Amniotic stem cell (primary cell): ENCODE data around the gene GDNF.
"Not testable (repeated sequence)": the region's sequence is repeated elsewhere in the genome, so short reads cannot be mapped to it uniquely, and the experiment has no call there.

Experiments
- DNase-seq: peaks from one replicate; lab custom pipeline; 2025; lab: John Stamatoyannopoulos, UW

The GDNF gene

DNA sequence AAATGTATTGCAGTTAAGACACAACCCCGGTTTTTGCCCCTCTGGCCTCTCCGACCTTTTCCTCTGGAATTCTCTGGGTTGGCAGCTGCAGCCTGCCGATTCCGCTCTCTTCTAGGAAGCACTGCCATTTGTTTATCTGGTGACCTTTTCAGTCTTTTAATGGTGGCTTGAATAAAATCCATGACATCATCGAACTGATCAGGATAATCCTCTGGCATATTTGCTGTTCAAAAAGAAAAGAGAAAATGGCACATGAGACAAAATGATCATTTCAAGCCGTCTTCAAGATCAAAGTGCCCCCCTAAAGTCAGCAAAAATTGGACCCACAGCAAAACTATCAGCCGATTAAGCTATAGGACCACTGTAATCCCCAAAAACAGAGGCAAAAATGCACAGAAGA is 23.9 kb downstream of the GDNF start:
- no peak for DNase-seq

DNA sequence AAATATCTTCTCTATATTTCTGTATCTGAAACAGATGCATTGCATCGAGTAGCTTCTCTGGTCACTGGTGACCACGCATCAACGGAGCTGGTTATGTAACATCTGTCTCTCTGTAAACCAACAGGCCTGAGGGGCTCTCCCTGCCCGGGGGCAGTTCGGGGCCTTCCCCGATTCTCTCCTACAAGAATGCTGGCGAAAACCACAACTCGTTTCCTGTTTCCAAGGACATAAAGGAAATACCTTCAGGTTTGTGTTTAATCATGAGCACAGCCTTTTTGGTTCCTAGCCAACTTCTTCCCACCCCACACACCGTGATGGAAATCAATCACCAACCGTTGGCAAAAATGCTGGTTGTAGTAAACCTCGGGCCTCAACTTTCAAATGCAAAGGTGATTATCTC is 25.1 kb downstream of the GDNF start:
- DNase-seq: no peak

DNA sequence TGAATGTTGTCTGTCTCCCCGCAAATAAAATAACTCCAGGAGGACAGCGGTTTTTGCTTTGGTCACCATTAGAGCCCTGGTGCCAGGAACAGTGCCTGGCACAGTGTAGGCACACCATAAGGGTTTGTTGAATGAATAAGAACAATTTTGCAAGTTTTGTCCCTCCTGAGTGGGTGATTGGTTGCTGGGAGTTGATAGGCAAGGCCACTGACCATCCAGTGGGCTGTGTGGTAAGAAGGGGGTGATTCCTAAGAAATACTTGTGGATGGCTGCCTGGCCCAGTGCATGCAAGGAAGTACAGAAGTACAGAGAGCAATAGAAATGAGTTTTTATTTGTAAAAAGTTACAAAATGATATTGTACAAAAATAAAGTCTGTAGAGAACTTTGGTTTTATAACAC is 27.5 kb downstream of the GDNF start:
- no peak for DNase-seq

DNA sequence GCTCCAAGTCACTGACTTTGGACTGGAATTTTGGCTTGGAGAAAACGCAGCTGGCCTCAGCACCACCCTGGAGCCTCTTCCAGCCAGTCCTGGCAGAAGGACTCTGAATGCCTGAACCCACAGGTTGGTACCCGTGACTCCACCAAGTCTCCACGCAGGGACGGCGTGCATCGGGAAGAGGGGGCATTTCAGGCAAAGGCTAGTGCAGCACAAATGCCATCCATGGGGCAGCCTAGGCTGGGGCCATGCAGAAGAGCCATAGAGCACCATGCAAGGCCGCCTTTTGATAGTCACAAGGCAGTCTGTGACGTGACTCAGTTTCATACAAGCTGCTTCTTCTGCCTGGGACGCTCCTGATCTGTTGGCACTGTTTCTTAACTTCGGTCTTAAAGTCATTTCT is 28.0 kb downstream of the GDNF start:
- no peak for DNase-seq

DNA sequence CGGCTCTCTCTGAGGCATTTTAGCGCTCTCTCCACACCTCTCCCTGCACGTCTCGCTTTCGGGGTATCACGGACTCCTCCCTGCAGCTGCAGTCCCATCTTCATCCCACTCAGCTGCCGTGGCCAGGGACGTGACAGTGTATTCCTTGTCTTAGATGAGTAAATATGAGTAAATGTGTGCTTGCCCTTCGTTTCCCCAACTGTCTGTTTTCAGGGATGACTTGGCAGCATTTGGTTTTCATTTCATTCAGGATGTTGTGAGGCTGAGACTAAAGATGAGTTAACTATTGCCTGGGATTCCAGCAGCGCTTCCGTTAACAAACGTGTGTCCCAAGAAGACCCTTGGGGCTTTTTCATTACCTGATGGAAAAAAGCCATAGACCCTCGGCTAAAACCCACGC is 29.5 kb downstream of the GDNF start:
- no peak for DNase-seq

DNA sequence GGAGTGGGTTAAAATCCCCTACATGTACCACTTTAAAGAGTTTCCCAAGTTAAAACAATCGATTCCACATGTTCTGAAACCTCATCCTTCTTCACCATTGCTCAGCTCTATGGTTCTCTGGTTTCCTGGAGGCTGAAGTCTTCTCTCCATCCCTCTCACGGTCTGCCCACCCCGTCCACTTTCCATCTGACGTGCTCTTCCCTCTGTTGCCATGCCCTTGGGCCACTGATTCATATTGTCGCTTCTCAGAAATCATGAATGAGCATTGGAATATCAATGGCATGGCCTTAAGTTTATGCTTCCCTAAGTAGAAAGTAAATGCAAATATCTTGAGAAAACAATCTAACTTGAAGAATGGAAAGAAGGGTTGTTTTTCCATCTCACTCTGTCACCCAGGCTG is 30.9 kb downstream of the GDNF start:
- no peak for DNase-seq

DNA sequence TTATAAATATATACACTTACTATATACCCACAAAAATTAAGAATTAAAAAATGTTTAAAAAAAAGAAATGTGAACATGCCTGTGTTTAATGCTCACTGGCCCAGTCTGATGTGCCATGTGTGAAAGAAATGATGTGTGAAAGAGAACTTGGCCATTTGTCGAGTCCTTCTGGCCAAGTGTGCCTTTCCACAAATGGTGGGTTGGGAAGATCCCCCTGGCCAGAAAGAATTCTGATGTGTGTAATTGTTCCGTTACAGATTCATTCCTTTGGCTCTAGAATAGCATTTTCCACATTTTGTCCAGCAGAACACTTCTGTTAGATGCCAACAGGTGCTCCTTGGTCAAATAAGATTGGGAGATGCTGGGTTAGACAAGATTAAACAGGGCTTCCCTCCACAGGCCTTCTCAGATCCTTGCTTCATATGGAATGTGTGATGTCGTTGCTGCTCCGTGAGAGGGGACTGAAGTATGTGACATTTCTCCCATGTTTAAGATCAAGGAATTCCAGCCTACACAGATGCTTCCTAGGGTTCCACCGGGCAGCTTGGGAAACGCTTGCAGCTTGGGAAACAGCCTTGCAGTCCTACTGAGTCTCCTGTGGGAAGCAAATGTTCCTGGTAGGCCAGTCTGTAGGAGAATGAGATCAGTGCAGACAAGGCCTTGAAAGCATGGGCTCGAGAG is 32.1 kb downstream of the GDNF start:
- DNase-seq: no peak

DNA sequence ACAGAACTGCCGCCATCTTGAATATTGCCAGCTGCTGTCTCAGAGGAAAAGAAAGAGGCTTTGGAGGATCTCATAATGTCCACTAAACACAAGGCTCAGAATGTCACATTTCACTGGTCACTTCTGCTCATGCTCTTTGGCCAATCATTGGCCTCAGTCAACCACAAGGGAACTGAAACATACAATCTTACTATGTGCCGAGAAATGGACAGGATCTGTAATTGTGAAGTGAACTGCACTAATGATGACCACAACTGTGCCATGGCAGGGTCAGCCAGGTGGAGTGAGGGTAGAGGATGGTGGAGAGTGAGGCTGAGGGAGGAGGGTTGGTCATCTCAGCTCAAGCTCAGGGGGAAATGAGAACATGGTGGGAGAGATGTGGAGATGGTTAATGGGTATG is 32.8 kb downstream of the GDNF start:
- DNase-seq: no peak

DNA sequence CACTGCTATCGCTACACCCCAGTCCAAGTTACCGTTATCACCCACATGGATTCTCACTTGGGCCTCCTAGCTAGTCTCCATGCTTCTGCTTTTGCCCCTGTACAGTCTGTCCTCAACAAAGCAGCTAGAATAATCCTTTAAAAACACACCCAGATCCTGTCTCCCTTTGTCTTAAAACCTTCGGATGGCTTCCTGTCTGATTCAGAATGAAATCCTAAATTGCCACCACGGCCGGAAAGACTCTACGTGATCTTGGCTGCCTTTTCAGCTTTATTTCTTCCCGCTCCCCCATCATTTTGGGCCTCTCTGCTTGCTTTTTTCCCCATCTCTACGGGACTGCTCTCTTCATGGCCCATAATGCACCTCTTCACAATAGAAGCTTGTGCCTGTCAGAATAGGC is 33.4 kb downstream of the GDNF start:
- DNase-seq: no peak

DNA sequence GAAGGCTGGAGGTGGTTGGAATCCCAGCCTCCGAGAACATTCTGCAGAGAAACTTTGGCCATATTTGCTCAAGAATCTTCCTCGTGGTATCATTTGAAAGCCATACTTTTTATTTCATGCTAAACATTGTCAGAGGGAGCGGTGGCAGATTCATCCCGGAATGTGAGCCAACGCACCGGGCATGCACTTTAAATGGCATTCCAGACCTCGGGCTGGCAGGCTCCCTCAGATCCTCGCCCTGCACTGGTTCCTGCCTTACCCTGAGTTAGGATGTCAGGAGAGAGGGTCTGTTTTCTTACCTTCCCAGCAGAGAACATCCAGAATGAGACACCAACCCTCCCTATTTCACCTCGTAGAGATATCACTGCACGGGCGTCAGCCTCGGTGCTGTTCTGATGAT is 33.8 kb downstream of the GDNF start:
- DNase-seq: no peak

DNA sequence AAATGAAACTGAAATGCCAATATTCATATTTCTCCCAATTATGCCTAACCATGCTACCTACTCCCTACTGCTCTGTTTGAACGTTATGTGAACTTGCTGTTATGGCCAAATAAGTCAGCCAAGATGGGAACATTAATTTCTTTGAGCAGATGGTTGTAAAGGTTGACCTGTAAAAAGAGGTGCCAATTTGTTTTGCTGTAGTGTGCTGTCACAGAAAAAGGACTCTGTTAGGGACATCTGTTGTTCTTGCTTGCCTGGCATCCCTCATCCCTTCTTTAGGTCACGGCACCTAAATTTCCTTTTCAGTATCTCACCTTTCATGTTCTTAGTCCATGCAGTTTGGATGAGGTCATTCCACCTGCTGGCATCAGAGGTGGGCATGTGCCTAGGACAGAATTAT is 35.4 kb downstream of the GDNF start:
- DNase-seq: no peak

DNA sequence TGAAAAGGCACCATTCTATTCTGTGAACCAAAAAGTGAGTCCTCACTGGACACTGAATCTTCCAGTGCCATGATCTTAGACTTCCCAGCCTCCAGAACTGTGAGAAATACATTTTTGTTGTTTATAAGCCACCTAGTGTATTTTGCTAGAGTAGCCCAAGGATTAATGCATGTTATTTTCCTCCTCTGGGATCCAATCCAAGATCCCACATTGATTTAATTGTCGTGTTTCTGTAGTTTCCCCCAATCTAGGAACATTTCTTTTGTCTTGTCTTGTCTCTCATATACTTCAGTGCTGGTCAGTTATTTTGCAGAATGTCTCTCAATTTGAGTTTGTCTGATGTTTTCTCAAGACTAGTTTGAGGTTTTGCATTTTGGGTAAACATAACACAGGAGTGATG is 36.4 kb downstream of the GDNF start:
- no peak for DNase-seq

DNA sequence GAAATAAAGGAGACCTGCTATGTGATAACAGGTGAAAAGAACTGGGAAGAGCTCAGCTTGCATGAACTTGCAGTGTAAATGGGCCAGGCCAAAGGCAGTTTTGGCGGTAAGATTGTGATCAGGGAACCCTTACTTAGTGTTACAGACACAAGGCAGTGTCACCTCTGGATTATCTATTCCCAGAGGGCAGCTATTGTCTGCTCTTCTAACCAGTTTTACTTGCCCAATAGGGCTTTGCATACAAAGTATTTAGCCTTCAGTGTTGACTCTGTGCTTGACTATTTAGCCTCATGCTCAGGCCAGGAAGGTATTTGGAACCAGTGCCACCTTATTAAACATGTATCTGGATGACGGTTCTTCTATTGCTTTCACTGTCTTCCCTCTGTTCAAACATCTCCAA is 38.3 kb downstream of the GDNF start:
- DNase-seq: no peak

DNA sequence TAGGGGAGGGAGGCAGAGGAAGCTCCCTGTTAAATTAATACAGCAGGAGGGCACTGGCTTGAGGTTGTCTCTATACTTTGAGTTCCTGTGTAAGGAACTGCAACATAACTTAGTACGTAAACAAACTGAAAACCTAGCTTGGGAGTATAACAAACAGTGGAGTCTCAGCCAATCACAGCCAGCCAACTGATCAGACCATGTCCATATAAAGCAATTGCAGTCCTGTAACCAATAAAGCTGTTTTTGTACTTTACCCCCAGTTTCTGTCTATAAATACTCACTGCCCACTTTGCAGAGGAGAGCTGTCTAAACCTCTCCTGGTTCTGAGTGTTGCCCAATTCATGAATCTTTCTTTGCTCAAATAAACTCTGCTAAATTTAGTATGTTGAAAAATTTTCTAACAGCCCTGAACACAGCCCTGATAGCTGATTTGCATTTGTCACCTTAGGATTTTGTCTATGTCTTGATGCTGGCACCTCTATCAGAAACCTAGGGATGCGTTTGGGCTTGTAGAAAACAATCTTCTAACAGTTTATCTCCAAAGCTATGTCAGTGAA is 39.9 kb downstream of the GDNF start:
- no peak for DNase-seq

DNA sequence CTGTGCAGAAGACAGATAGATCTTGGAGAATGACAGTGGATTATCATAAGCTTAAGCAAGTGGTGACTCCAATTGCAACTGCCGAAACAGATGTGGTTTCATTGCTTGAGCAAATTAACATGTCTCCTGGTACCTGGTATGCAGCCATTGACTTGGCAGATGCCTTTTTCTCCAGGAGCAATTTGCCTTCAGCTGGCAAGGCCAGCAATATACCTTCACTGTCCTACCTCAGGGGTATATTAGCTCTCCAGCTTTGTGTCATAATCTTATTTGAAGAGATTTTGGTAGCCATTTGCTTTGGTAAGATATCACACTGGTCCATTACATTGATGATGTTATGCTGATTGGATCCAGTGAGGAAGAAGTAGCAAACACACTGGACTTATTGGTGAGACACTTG is 43.4 kb downstream of the GDNF start:
- not testable (repeated sequence) for DNase-seq

DNA sequence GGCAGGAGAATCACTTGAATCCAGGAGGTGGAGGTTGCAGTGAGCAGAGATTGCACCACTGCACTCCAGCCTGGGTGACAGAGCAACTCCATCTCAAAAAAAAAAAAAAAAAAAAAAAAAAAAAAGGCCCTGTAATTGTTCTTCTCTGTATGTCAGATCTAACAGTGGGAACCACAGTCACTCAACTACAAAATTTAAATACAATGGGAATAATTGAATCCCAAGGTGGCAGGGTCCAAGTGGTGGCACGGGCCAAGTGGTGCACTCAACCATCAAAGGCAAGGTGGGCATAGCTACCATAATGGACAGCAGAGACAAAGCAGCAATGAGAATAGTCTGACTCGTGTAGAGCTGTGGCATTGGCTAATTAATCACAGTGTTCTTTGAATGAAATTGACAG is 44.5 kb downstream of the GDNF start:
- DNase-seq: not testable (repeated sequence)

DNA sequence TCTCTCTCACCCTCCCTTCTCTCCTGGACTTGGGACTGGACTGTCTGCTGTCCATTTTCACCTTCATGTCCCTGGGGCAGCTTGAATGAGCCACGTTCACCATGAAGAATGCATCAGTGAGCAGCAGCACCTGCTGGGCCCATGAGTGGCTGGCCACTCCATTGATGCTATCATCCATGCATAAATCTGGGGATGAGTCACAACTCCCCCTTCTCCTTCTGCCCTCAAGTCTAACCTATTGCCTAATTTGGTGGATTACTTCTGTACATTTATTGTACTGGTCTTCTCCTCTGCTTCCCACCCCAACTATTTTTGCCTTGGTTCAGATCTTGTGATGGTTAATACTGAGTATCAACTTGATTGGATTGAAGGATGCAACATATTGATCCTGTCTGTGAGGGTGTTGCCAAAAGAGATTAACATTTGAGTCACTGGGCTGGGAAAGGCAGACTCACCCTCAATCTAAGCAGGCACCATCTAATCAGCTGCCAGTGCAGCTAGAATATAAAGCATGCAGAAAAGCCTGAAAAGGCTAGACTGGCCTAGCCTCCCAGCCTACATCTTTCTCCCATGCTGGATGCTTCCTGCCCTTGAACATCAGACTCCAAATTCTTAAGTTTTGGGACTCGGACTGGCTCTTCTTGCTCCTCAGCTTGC is 46.7 kb downstream of the GDNF start:
- no peak for DNase-seq

DNA sequence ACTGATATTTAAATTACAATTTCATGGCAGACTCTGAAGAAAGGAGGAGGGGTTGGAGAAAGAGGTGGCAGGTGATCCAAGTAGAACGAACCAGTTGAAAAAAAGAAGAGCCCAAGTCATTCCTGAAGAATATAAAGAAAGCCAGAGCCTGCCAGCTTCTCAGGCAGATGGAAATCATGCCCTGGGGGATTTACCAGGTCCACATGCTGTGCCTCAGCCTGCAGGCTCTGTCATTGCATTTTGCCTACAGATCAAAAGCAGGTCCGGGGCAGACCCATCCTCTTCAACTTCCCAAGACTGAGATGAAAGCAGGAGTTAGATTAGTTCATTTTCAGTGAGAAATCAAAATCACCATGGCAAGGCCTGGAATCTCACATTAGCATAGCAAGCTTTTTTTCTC is 48.5 kb downstream of the GDNF start:
- no peak for DNase-seq

DNA sequence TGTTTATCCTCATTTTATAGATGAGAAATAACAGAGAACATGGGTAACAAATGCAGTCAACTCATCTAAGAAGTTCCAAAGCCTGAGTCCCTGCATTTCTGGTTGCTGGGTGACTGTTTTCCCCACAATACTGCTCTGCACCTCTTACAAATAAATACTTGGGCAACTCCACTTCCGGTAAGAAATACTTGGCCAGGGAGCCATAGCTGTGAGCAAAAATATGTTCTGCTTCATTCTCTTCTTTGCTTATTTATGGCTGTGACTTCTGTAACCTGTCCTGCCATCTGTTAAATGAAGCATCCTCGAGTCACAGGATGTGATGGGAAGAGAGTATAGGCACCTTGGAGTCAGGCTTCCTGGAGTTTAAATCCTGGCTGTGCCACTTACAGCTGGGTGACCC is 49.9 kb downstream of the GDNF start:
- no peak for DNase-seq

DNA sequence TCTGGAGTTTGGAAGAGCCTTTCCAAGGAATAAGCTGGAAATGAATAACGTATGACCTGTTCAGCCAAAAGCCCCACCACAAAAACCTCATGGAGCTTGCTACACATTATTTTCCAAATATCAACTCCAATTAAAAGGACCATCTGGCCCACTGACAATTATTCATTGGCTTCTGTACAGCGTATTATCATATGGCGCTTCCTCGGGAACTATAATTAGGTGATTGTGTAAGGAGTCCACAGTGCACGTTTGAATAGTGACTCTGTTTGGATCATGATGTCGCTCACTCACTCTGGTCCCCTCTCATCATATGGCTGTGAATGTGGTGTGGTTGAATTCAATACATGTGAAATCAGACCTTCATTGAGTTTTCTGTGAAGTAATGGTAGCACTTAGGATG is 52.1 kb downstream of the GDNF start:
- no peak for DNase-seq

DNA sequence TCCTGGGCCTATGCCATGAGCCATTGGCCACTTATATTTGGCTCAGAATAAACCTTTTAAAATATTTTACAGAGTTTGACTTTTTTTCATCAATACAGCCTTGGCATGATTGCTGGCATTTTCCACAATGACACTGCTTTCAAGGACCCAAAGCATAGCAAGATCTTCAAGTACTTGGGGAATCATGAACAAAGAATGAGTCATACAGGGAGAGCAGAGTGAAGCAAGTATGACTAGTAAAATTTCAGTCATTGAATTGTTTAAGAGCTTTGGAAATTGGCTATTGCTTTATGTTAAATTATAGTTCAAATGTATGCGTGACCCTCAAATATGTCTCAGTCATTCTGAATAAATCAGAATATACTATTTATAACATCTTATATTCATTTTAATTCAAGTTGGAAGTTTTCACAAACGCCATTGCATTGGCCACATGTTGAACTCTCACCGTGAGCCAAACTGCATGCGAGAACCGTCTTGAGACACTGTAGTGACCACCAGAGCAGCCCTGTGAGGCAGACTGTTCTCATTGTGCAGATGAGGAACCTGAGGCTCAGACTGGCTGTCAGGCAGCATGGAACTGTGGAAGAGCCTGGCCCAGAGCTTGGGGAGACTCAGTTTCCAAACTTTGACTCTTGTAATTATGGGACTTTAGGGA is 52.9 kb downstream of the GDNF start:
- DNase-seq: peak; percentile 30

DNA sequence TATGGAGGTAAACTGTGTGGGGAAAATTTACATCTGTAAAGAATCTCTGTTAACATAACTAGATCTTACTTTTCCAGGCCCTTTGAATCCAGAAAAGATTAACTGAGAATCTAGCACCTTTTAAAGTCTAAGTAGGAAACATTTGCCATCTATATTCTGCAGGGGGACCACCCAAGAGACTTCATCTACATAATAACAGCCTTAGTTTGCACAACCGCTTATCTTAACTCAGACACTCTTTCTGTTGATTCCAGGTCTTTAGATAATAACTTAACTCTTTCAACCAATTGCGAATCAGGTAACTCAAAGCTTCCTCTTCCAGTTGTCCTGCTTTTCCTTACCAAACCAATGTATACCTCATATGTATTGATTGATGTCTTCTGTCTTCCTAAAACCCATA is 53.4 kb downstream of the GDNF start:
- no peak for DNase-seq

DNA sequence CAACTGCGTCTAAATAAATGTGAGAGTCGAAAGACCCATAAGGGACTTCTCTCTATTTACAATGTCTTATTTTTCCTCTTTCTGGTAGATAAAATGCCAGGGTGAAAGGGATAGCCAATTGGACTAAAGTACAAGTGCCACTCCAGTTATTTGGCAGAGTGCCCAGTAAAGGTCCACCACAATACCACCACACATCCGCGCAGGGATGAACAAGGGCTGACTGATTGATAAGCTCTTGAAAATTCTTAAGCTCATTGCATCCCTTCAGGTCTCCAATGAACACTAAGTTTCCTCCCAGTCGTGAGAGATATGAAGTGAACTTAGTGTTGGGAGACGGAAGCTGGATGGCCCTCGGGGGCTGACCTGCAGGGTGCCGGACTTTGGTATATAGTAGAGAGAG is 58.4 kb downstream of the GDNF start:
- DNase-seq: not testable (repeated sequence)
